GM19452 (cell line): ENCODE data around the gene POLQ.
"Not testable (repeated sequence)": the region's sequence is repeated elsewhere in the genome, so short reads cannot be mapped to it uniquely, and the experiment has no call there.

Experiments used
- ATAC-seq: cut with Tn5 transposase; IDR thresholded peaks from one replicate; pipeline ENCODE4 v1.9.1; 2021; ENCODE audit not compliant: unreplicated experiment

The POLQ gene

GRCh38 chr3:121514496-121514895, 31.3 kb downstream of the POLQ start:
- ATAC-seq: no peak

GRCh38 chr3:121508389-121508788, 37.4 kb downstream of the POLQ start:
- ATAC-seq: no peak

GRCh38 chr3:121505256-121505655, 40.5 kb downstream of the POLQ start:
- no peak for ATAC-seq

- ATAC-seq: no peak
These were observed 41.2 kb downstream of the POLQ start for GRCh38 chr3:121504618-121505017.

- ATAC-seq: no peak
These were observed 49.0 kb downstream of the POLQ start for GRCh38 chr3:121496786-121497185.

- ATAC-seq: no peak
These were observed 52.4 kb downstream of the POLQ start for GRCh38 chr3:121493431-121493830.

GRCh38 chr3:121491683-121492320, 54.0 kb downstream of the POLQ start:
- ATAC-seq: no peak

GRCh38 chr3:121490161-121490560, 55.6 kb downstream of the POLQ start:
- no peak for ATAC-seq

- ATAC-seq: no peak
These were observed 57.2 kb downstream of the POLQ start for GRCh38 chr3:121488628-121489027.

GRCh38 chr3:121483290-121483689, 62.5 kb downstream of the POLQ start:
- ATAC-seq: no peak

GRCh38 chr3:121482660-121483059, 63.1 kb downstream of the POLQ start:
- ATAC-seq: no peak

GRCh38 chr3:121481106-121481880, 64.5 kb downstream of the POLQ start:
- no peak for ATAC-seq

GRCh38 chr3:121477589-121477988, 68.2 kb downstream of the POLQ start:
- ATAC-seq: no peak

- no peak for ATAC-seq
These were observed 72.8 kb downstream of the POLQ start for GRCh38 chr3:121473001-121473400.

- no peak for ATAC-seq
These were observed 78.7 kb downstream of the POLQ start for GRCh38 chr3:121467085-121467484.

- no peak for ATAC-seq
These were observed 82.0 kb downstream of the POLQ start for GRCh38 chr3:121463745-121464144.

GRCh38 chr3:121462565-121462964, 83.2 kb downstream of the POLQ start:
- ATAC-seq: no peak

- ATAC-seq: not testable (repeated sequence)
These were observed 94.0 kb downstream of the POLQ start for GRCh38 chr3:121451752-121452151.

- no peak for ATAC-seq
These were observed 102.3 kb downstream of the POLQ start for GRCh38 chr3:121443456-121443855.

GRCh38 chr3:121436641-121437040, 109.1 kb downstream of the POLQ start:
- ATAC-seq: no peak

GRCh38 chr3:121436074-121436473, 109.7 kb downstream of the POLQ start:
- no peak for ATAC-seq

- ATAC-seq: peak; percentile 95
These were observed 113.9 kb downstream of the POLQ start for GRCh38 chr3:121431726-121432517.
